Measurements from ENCODE around the gene WARS2. TPM values are rescaled to one million over a fixed set of nuclear protein-coding genes. Genes with fewer than 3 reads are reported as not detected.

The WARS2 gene
- total RNA-seq, 2 donors from 2014 or later: 30.3 to 31.1 TPM

DNA sequence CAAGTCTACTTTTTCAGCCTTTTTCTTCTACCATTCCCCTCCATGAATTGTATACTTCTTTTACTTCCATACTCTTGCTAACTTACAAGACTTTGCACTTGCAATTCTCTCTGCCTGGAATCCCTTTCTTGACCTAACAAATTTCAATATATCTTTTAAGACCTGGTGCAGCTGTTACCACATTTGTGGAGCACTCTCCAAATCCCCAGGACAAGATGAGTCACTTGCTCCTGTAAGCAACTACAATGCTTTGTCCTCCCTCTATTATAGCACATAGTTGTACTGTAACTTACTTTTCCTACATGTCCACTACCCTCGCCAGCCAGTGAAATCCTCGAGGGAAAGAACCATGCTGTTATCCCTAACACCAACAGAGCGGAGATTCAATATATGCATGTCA, 43.1 kb downstream of the WARS2 start:
- ATAC-seq (no peak), DNase-seq (no peak)
- H3K9me3 ChIP-seq (ENCODE audit: control insufficient read depth, low read length, poor library complexity, severe bottlenecking): no peaks in the 10 kb centered on the region
- Mint-ChIP-seq H3K27me3 (no peaks in the 10 kb centered on the region), H3K4me1 (peaks cover 3% of the 10 kb centered on the region), H3K4me3 (no peak overlapping the region), H3K36me3 (ENCODE audit: low read depth) (peaks cover 3% of the 10 kb centered on the region), H3K27ac (no peak overlapping the region)

DNA sequence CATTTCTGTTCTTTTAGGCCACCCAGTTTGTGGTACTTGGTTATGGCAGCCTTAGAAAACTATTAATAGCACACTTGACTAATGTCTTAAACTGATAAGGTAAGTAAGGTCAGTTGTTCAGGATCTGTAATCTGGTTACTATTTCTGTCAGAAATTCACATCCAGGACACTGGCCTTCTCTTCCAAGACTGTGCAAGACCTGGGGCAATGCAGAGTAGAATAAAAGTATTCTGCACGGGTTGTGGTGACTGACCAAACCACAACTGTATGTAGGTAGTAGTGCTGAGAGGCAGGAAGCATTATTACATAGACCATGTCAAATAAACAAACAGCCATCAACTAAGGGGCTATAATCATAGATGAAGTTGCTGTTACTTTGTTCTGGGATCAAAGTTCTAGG, 46.7 kb downstream of the WARS2 start:
- ATAC-seq: no peak
- no peaks in the 10 kb centered on the region for H3K4me1 Mint-ChIP-seq
- H3K27ac Mint-ChIP-seq: no peak overlapping the region
- H3K36me3 Mint-ChIP-seq (ENCODE audit: low read depth): peaks cover 2% of the 10 kb centered on the region
- H3K4me3 Mint-ChIP-seq: no peak overlapping the region
- no peaks in the 10 kb centered on the region for H3K27me3 Mint-ChIP-seq
- no peak for DNase-seq
- no peaks in the 10 kb centered on the region for H3K9me3 ChIP-seq (ENCODE audit: control insufficient read depth, low read length, poor library complexity, severe bottlenecking)

DNA sequence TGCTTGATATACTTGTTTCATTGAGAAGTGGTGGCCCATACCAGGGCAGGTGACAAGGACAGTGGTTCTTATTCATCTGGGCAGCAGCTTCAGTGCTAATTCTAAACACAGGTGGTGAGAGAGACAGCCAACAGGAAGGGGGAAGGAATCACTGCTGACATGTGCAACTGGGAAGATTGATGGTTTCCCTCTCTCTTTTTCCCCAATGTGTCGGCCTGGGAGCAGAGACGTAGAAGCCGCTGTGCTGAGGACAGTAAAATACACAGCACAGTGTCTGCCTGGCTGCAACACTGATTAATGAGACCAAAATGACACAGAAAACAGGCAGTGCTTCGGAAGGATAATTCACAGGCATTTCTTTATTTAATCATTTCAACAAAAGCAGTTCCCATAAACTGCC, 48.8 kb downstream of the WARS2 start:
- H3K9me3 ChIP-seq (ENCODE audit: control insufficient read depth, low read length, poor library complexity, severe bottlenecking): no peaks in the 10 kb centered on the region
- ATAC-seq (no peak), DNase-seq (no peak)
- Mint-ChIP-seq H3K4me3 (no peak overlapping the region), H3K27ac (no peak overlapping the region), H3K36me3 (ENCODE audit: low read depth) (peaks cover 6% of the 10 kb centered on the region), H3K4me1 (no peaks in the 10 kb centered on the region), H3K27me3 (no peaks in the 10 kb centered on the region)

DNA sequence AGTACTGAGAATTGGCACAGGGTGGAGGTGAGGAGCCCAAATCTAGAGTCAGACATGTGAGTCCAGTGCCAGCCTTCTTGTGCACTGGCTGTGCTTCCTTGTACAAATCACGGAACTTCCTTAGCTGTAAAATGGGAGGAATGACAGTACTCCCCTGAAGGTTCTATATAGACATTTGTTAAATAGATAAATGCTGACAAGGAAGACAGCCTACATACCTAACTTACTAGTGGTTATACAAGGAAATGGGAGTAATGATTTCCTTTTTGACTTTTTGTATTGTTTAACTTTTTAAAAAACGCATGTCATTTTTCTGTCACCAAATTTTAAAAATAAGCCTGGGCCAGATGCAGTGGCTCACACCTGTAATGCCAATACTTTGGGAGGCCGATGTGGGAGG, 50.2 kb downstream of the WARS2 start:
- Mint-ChIP-seq H3K4me3 (no peak overlapping the region), H3K36me3 (ENCODE audit: low read depth) (peaks cover 8% of the 10 kb centered on the region), H3K27ac (no peak overlapping the region)

DNA sequence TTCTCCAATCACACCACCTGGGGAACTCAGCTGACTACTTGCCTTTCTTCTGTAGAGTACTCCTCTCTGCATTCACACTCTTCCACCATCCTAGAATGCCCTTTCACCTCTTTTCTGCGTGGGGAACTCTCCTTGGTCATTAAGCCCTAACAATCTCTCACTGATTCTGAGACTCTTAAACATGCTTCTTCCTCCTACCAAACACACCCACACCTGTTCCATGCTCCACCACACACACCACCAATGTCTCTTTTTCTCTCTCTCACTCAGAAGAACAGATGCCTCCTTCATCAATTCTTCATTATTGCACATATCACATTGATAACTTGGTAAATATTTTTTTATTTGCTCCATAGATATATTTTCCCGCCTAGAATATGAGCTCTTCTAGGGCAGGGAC, 53.6 kb downstream of the WARS2 start:
- no peaks in the 10 kb centered on the region for H3K27me3 Mint-ChIP-seq
- H3K9me3 ChIP-seq (ENCODE audit: control insufficient read depth, low read length, poor library complexity, severe bottlenecking): peaks cover 3% of the 10 kb centered on the region
- ATAC-seq (no peak), DNase-seq (no peak)
- no peak overlapping the region for H3K27ac Mint-ChIP-seq
- no peaks in the 10 kb centered on the region for H3K4me1 Mint-ChIP-seq
- H3K4me3 Mint-ChIP-seq: no peak overlapping the region
- H3K36me3 Mint-ChIP-seq (ENCODE audit: low read depth): peaks cover 5% of the 10 kb centered on the region

More for the DNA sequence above, 50.2 kb downstream of the WARS2 start:
- no peak for DNase-seq
- no peaks in the 10 kb centered on the region for H3K27me3 Mint-ChIP-seq
- no peak for ATAC-seq
- H3K9me3 ChIP-seq (ENCODE audit: control insufficient read depth, low read length, poor library complexity, severe bottlenecking): no peaks in the 10 kb centered on the region
- H3K4me1 Mint-ChIP-seq: no peaks in the 10 kb centered on the region

DNA sequence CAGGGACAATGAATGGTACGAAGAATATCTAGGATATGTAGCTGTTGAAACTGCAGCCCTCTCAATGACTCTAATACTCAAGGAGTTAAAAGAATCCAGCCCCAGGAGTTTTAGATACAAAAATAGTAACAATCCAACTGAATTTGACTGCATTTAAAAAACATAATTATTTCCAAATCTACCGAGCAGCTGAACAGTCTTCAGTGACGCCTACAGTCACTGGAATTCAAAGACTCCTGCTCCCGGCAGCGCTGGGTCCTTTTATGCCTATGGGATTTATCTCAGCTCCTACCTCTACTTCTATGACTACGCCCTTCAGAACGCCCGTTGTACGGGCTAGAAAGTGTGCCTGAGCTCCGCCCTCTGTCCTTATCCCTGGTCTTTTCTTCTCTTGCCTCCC, 55.7 kb downstream of the WARS2 start:
- H3K4me3 Mint-ChIP-seq: no peak overlapping the region

DNA sequence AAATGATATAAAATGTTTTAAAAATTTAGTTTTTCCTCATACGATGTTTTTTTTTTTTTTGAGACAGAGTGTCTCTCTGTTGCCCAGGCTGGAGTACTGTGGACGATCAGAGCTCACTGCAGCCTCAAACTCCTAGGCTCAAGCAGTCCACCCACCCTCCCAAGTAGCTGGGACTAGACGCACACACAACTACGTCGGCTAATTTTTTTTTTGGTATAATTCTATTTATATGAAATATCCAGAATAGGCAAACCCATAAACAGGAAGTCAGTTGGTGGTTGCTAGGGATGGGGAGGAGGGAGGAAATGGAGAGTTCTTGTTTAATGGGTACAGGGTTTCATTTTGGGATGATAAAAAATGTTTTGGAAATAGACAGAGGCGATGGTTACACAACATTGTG, 56.5 kb downstream of the WARS2 start:
- ATAC-seq: no peak
- Mint-ChIP-seq H3K27me3 (no peaks in the 10 kb centered on the region), H3K4me3 (no peak overlapping the region), H3K27ac (no peak overlapping the region), H3K36me3 (ENCODE audit: low read depth) (peaks cover 5% of the 10 kb centered on the region), H3K4me1 (no peaks in the 10 kb centered on the region)
- peaks cover 3% of the 10 kb centered on the region for H3K9me3 ChIP-seq (ENCODE audit: control insufficient read depth, low read length, poor library complexity, severe bottlenecking)
- DNase-seq: no peak

More for the DNA sequence above, 55.7 kb downstream of the WARS2 start:
- peaks cover 5% of the 10 kb centered on the region for H3K36me3 Mint-ChIP-seq (ENCODE audit: low read depth)
- no peak overlapping the region for H3K27ac Mint-ChIP-seq
- H3K9me3 ChIP-seq (ENCODE audit: control insufficient read depth, low read length, poor library complexity, severe bottlenecking): peaks cover 3% of the 10 kb centered on the region
- no peaks in the 10 kb centered on the region for H3K4me1 Mint-ChIP-seq
- H3K27me3 Mint-ChIP-seq: no peaks in the 10 kb centered on the region
- DNase-seq (no peak), ATAC-seq (no peak)

DNA sequence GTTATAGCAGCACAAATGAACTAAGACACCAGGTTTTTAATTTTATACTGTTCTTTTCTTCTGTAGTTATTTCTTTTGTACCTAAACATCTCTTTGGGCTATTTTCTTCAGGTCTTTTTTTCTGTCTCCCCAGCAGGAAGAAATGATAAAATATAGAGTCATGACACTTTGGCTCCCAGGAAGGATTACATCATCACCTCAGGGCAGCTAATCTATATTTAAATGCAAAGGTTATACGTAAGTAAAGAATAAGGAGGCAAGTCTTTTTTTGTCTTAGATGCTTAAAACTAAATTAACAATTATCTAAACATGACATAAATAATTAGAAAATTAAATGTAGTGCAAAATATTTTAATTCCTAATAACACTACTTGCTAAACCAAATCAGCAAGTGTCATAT, 57.0 kb downstream of the WARS2 start:
- H3K9me3 ChIP-seq (ENCODE audit: control insufficient read depth, low read length, poor library complexity, severe bottlenecking): peaks cover 3% of the 10 kb centered on the region
- H3K36me3 Mint-ChIP-seq (ENCODE audit: low read depth): peaks cover 5% of the 10 kb centered on the region
- no peaks in the 10 kb centered on the region for H3K27me3 Mint-ChIP-seq
- ATAC-seq (no peak), DNase-seq (no peak)
- no peaks in the 10 kb centered on the region for H3K4me1 Mint-ChIP-seq
- no peak overlapping the region for H3K4me3 Mint-ChIP-seq
- H3K27ac Mint-ChIP-seq: no peak overlapping the region

DNA sequence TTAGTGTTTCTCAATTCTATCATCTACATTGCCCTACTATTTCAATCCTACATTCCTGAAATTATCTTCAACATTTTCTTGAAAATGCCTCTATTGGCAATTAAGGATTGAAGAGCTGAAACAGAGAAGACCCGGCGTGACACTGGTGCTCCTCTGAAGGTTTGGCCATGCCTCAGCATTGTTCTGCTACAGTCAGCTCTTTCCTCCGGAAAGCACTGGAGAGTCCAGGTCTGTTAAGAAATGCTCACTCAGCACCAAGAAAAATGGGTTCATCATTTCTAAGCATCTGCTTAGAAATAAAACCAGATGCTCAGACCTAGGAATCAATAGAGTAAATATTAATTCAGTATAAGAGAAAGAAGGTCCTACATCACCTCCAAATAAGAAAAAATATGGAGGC, 58.8 kb downstream of the WARS2 start:
- H3K9me3 ChIP-seq (ENCODE audit: control insufficient read depth, low read length, poor library complexity, severe bottlenecking): peaks cover 3% of the 10 kb centered on the region
- ATAC-seq: no peak
- no peak overlapping the region for H3K27ac Mint-ChIP-seq
- H3K4me1 Mint-ChIP-seq: no peaks in the 10 kb centered on the region
- no peak overlapping the region for H3K4me3 Mint-ChIP-seq
- DNase-seq: no peak
- H3K27me3 Mint-ChIP-seq: no peaks in the 10 kb centered on the region
- peaks cover 2% of the 10 kb centered on the region for H3K36me3 Mint-ChIP-seq (ENCODE audit: low read depth)

DNA sequence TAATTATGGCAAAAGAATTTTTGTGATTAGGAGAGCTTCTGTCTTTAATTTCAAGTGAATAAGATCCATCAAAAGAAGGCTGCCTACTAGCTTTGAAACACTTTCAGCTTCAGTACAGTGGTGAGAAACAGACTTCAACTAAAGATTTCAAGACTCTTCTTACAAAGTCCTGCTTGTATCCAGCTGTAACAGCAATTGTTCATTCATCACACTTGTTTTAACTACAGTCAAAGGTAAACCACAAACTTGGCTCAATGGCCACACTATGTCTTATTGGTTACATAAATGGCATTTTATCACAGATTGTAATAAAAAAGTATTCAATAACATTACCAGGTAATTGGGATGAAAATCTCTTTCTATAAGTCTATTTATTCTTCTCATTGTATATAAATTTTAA, 59.2 kb downstream of the WARS2 start:
- H3K9me3 ChIP-seq (ENCODE audit: control insufficient read depth, low read length, poor library complexity, severe bottlenecking): peaks cover 3% of the 10 kb centered on the region
- no peaks in the 10 kb centered on the region for H3K4me1 Mint-ChIP-seq
- ATAC-seq (no peak), DNase-seq (no peak)
- peaks cover 2% of the 10 kb centered on the region for H3K36me3 Mint-ChIP-seq (ENCODE audit: low read depth)
- H3K27ac Mint-ChIP-seq: no peak overlapping the region
- H3K27me3 Mint-ChIP-seq: no peaks in the 10 kb centered on the region
- no peak overlapping the region for H3K4me3 Mint-ChIP-seq

DNA sequence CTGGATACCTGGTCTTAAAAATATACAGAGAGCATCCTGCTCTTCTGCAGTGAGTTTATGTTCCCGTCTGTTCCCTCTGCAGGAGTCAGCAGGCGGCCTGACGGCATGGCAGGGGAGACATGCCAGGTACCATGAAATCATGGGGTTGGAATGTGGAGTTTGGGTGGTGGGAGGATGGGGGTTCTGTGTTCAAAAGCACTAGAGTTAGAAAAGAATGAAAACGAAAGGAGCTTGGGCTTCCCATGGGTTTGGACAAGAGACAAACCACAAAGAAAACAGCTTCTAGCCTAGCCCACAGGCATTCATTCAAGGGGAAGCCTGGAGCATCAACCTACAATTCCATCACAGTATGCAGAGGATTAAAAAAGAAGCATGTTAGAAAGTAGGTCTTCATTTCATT, 59.9 kb downstream of the WARS2 start:
- Mint-ChIP-seq H3K4me1 (no peaks in the 10 kb centered on the region), H3K27ac (no peak overlapping the region), H3K27me3 (no peaks in the 10 kb centered on the region), H3K4me3 (no peak overlapping the region), H3K36me3 (ENCODE audit: low read depth) (peaks cover 2% of the 10 kb centered on the region)
- peaks cover 3% of the 10 kb centered on the region for H3K9me3 ChIP-seq (ENCODE audit: control insufficient read depth, low read length, poor library complexity, severe bottlenecking)
- ATAC-seq (no peak), DNase-seq (no peak)

DNA sequence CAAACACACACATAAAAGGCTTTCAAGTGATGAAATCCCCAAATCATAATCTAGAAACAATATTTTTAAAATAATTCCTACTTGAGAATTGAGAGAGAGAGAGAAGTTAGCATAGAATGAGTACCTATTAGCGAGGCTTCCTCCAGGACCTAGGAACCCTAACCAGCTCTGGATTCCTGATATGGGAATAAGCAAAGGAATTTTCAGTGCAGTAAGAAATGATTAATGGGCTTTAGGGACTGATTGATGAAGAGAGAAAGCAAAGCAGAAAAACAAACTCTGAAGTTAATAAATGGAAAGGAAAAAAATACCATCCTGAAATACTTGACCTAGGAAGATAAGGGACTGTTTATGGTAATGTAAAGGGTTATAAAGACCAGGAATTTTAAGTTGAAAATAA, 60.6 kb downstream of the WARS2 start:
- DNase-seq: no peak
- Mint-ChIP-seq H3K36me3 (ENCODE audit: low read depth) (no peaks in the 10 kb centered on the region), H3K27me3 (no peaks in the 10 kb centered on the region), H3K4me3 (no peak overlapping the region), H3K27ac (no peak overlapping the region), H3K4me1 (no peaks in the 10 kb centered on the region)
- no peak for ATAC-seq
- peaks cover 3% of the 10 kb centered on the region for H3K9me3 ChIP-seq (ENCODE audit: control insufficient read depth, low read length, poor library complexity, severe bottlenecking)

DNA sequence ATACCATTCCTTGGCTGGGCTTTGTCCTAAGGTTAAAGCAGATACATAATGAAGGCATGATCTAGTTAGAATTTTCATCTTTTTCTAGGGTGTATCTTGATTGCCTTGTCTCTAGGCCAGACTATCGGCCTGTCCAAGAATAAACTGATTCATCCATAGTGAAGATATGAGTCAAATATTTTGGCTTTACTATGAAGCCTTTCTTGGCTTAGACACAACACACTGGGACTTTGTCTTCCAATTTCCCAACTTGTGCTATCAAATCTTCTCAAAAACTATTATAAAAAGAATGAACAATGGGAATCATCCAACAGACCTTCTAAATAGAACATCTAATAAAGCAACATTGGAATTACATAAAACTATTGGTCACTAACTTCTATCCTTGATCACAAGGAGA, 64.8 kb downstream of the WARS2 start:
- DNase-seq (no peak), ATAC-seq (no peak)
- Mint-ChIP-seq H3K27me3 (no peaks in the 10 kb centered on the region), H3K36me3 (ENCODE audit: low read depth) (no peaks in the 10 kb centered on the region), H3K27ac (no peak overlapping the region), H3K4me1 (no peaks in the 10 kb centered on the region), H3K4me3 (no peak overlapping the region)
- no peaks in the 10 kb centered on the region for H3K9me3 ChIP-seq (ENCODE audit: control insufficient read depth, low read length, poor library complexity, severe bottlenecking)

DNA sequence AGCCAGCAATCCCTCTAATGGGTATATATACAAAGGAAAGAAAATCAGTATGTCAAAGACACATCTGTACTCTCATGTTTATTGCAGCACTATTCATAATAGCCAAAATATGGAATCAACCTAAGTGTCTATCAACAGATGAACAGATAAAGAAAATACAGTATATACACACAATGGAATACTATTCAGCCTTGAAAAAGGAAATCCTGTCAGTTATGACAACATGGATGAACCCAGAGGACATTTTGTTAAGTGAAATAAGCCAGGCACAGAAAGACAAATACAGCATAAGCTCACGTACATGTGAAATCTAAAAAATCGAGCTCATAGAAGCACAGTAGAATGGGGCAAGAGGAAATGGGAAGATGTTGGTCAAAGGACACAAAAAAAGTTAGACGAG, 69.1 kb downstream of the WARS2 start:
- H3K36me3 Mint-ChIP-seq (ENCODE audit: low read depth): peaks cover 2% of the 10 kb centered on the region

DNA sequence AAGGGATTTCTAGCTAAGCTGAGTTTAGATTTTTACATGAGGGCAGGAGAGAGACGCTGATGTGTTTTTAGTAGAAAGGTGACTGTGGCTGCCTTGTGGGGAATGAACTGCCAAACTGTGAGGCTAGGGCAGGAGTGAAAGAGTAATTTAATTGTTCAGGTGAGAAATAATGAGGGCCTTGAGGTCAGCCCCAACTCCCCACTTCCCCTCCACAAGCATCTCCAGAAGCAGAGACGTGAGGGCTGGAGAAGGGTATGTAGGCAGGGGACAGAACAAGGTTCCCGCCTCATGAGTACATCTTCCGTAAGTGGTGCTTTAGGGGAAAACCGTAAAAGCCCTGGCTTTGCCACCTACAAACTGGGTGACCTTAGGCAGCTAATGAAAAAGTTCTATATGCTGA, 70.8 kb downstream of the WARS2 start:
- peaks cover 2% of the 10 kb centered on the region for H3K36me3 Mint-ChIP-seq (ENCODE audit: low read depth)
- ATAC-seq: no peak
- no peak overlapping the region for H3K27ac Mint-ChIP-seq
- DNase-seq: no peak
- H3K27me3 Mint-ChIP-seq: no peaks in the 10 kb centered on the region
- peaks cover 3% of the 10 kb centered on the region for H3K4me1 Mint-ChIP-seq
- H3K9me3 ChIP-seq (ENCODE audit: control insufficient read depth, low read length, poor library complexity, severe bottlenecking): no peaks in the 10 kb centered on the region
- no peak overlapping the region for H3K4me3 Mint-ChIP-seq

More for the DNA sequence above, 69.1 kb downstream of the WARS2 start:
- Mint-ChIP-seq H3K4me3 (no peak overlapping the region), H3K4me1 (peaks cover 3% of the 10 kb centered on the region), H3K27ac (no peak overlapping the region), H3K27me3 (no peaks in the 10 kb centered on the region)
- no peak for ATAC-seq
- H3K9me3 ChIP-seq (ENCODE audit: control insufficient read depth, low read length, poor library complexity, severe bottlenecking): no peaks in the 10 kb centered on the region
- DNase-seq: no peak
